Loucy (cell line): ENCODE results near the gene TCAF2.
"Not testable (repeated sequence)": the region's sequence is repeated elsewhere in the genome, so short reads cannot be mapped to it uniquely, and the experiment has no call there.

ENCODE experiments used
- CTCF ChIP-seq: fragments of 200-600 bp; sonication (generic); conservative IDR thresholded peaks from 2 replicates; pipeline ENCODE4 v1.5.1; 2014; ENCODE audit warnings: mild to moderate bottlenecking, antibody characterized with exemption, low read length
- EZH2phosphoT487 ChIP-seq: fragments of 200-600 bp; IDR thresholded peaks from 2 replicates; pipeline ENCODE4 v1.6.1; 2018; ENCODE audit warnings: antibody characterized with exemption, mild to moderate bottlenecking, moderate library complexity, borderline replicate concordance

- TF ChIP-seq CTCF, EZH2phosphoT487: not testable (repeated sequence)
Observed at GRCh38 chr7:143606088-143606487, 14.7 kb upstream of the TCAF2 start.
